Astrocyte of the spinal cord (primary cell): ENCODE measurements around the gene AHSA1.
"Not testable (repeated sequence)": the region's sequence is repeated elsewhere in the genome, so short reads cannot be mapped to it uniquely, and the experiment has no call there.

Experiments used
- DNase-seq: peaks from one replicate; pipeline ENCODE4 v3.0.0; 2011; ENCODE audit warnings: low read depth, low spot score
- H3K4me3 ChIP-seq: 2 replicates; pipeline ENCODE4 v1.5.1; 2011; ENCODE audit warnings: low read depth, mild to moderate bottlenecking, low read length, moderate library complexity
- in situ Hi-C: cut with HindIII; loops from 2 replicates; pipeline ENCODE4 v1.10.0; 2017; ENCODE audit warnings: low sequenced_read_pairs
- TF ChIP-seq, protein P1 (sequence below): IDR thresholded peaks from 2 replicates; pipeline ENCODE4 v1.5.1; 2012; ENCODE audit warnings: low read depth, mild to moderate bottlenecking, low read length, inconsistent platforms

Gene AHSA1

DNA sequence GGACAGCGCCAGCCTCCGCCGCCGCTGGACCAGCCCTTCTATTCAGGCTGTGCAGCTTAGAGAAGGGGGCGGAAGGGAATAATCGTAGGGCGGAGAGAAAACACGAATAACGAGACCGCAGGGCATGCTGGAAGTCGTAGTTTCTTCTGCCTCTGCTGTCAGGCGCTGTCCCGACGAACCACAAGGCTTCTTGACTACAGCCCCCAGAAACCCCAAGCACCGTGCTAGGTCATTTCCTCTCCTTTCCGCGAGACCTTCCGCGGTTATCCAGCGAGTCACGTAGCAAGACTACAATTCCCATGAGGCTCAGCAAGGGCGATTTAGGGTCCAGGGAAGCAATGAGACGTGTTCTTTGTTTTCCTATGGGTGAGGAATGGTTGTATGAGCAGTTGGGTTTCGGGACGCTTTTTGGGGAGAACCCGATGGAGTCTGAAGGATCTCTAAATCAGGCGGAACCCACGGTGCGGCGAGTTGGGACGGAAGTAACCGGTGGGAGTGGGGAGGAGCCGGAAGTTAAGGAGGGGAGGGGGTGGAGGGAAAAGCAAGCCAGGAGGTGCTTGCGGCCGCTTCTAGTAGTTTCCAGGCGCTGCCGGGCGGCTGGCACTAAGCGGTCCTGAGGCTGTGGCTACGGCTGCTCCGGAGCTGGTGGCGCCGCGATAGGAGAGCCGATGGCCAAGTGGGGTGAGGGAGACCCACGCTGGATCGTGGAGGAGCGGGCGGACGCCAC is at the start of gene AHSA1, which contains the start of gene VIPAS39:
TSS of gene AHSA1 (plus strand) at position 572 of the 727 bp plus-strand sequence. CDS start at position 669, 97 bp downstream.
TSS of gene VIPAS39 (minus strand) at position 80 of the 727 bp plus-strand sequence. CDS start 3,499 bp downstream, outside the sequence.
- peak within 1 kb of the TSS; percentile 99 for H3K4me3 ChIP-seq
- in situ Hi-C loops: no loop called here
- DNase-seq: peak; percentile 99
- TF ChIP-seq, protein P1, sequence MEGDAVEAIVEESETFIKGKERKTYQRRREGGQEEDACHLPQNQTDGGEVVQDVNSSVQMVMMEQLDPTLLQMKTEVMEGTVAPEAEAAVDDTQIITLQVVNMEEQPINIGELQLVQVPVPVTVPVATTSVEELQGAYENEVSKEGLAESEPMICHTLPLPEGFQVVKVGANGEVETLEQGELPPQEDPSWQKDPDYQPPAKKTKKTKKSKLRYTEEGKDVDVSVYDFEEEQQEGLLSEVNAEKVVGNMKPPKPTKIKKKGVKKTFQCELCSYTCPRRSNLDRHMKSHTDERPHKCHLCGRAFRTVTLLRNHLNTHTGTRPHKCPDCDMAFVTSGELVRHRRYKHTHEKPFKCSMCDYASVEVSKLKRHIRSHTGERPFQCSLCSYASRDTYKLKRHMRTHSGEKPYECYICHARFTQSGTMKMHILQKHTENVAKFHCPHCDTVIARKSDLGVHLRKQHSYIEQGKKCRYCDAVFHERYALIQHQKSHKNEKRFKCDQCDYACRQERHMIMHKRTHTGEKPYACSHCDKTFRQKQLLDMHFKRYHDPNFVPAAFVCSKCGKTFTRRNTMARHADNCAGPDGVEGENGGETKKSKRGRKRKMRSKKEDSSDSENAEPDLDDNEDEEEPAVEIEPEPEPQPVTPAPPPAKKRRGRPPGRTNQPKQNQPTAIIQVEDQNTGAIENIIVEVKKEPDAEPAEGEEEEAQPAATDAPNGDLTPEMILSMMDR: no peak

DNA sequence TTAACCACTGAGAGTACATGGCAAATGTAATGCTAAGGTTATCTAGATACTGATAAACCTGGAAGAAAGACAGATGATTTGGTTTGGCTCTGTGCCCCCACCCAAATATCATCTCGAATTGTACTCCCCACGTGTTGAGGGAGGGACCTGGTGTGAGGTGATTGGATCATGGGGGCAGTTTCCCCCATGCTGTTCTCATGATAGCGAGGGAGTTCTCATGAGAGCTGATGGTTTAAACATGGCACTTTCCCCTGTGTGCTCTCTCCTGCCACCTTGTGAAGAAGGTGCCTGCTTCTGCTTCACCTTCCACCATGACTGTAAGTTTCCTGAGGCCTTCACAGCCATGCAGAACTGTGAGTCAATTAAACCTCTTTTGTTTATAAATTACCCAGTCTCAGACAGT is 48.8 kb upstream of the AHSA1 start:
- in situ Hi-C loops: no loop called here
- no peak overlapping the region for H3K4me3 ChIP-seq
- TF ChIP-seq, protein P1: peak; percentile 20
- no peak for DNase-seq

DNA sequence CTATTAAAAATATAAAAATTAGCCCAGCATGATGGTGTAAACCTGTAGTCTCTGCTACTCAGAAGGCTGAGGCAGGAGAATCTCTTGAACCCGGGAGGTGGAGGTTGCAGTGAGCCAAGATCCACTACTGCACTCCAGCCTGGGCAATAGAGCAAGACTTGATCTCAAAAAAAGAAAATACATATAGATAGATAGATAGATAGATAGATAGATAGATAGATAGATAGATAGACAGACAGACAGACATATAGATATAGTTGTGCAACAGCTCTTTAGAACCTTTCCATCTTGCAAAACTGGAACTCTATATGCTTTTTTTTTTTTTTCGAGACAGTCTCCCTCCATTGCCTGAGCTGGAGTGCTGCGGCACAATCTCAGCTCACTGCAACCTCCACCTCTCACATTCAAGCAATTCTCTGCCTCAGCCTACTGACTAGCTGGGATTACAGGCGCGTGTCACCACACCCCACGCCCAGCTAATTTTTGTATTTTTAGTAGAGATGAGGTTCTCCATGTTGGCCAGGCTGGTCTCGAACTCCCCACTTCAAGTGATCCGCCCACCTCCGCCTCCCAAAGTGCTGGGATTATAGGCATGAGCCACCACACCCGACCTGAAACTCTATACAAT is 42.4 kb upstream of the AHSA1 start:
- in situ Hi-C loops, H3K4me3 ChIP-seq, DNase-seq: not testable (repeated sequence)

DNA sequence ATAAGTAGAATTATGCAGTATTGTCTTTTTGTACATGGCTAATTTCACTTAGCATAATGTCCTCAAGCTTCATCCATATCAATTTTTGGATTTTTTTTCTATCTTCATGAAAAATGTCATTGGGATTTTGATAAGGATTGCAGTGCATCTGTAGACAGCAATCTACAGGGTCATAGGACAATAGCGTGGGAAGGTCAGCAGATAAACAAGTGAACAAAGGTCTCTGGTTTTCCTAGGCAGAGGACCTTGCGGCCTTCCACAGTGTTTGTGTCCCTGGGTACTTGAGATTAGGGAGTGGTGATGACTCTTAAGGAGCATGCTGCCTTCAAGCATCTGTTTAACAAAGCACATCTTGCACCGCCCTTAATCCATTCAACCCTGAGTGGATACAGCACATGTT is 41.8 kb upstream of the AHSA1 start:
- H3K4me3 ChIP-seq, in situ Hi-C loops, DNase-seq: not testable (repeated sequence)

DNA sequence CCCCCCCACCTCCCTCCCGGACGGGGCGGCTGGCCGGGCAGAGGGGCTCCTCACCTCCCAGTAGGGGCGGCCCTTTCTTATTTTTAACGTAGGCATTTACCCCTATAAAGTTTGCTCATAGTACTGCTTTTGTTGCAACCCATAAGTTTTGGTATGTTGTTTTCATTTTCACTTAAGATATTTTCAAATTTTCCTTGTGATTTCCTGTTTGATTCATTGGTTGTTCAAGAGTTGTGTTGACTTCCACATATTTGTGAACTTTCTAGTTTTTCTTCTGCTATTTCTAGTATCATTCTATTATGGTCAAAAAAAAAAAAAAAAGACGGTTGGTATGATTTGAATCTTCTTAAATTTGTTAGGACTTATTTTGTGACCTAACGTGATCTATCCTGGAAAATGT is 41.1 kb upstream of the AHSA1 start:
- no peak for DNase-seq
- TF ChIP-seq, protein P1: no peak
- no peak overlapping the region for H3K4me3 ChIP-seq
- in situ Hi-C loops: no loop called here

DNA sequence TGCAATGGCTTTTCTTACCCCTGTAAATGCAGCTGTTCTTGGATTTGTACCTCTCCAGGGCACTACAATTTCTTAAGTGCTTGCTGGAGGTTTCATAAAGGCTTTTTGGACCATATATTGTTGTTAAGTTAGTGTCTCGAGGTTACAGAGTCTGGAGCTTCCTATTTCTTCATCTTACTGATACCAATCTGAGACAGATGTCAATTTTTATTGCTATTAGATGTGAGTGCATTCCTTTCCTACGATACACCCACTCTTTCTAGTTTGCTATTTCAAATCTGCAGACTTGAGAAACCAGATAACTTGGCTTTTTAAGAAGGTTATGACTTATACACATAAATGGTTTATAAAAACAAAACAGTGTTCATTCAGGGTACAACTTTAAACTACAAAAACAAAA is 36.7 kb upstream of the AHSA1 start:
- H3K4me3 ChIP-seq: no peak overlapping the region
- TF ChIP-seq, protein P1: no peak
- DNase-seq: no peak
- in situ Hi-C loops: no loop called here

DNA sequence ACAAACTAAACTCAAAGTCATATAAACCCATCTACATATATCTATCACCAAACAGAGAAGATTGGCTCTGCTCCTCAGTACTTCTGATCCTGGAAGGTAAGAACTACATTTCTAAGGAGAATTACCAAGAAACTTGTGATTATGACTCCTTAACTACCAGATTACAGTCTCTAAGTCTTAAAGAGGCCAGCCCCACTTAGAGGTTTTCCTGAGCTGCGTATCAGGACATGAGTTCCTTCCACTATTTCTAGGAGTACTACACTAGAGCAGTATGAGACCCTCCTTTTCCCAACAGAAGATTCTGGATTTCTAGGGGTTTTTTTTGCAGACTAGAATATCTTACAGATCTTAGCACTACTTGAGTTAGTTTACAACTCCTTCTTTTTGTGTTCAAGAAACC is 34.5 kb upstream of the AHSA1 start, which contains the start of gene NOXRED1:
TSS of gene NOXRED1 (minus strand) at position 101 of the 400 bp plus-strand sequence. CDS start 634 bp downstream, outside the sequence.
- in situ Hi-C loops: no loop called here
- DNase-seq: no peak
- no peak within 1 kb of the TSS for H3K4me3 ChIP-seq
- TF ChIP-seq, protein P1: no peak
